PC-9 (cell line): Measurements from ENCODE around the gene THG1L. TPM values are rescaled to one million over a fixed set of nuclear protein-coding genes. Genes with fewer than 3 reads are reported as not detected.
"Not testable (repeated sequence)": the region's sequence is repeated elsewhere in the genome, so short reads cannot be mapped to it uniquely, and the experiment has no call there.

Source experiments
- BruUV-seq: library from RNA; stranded (reverse); fragments of 400-500 nt; replicated peaks from 2 replicates; lab custom pipeline; 2021; lab: Mats Ljungman, UMichigan
- CTCF ChIA-PET: fragments of 300-600 bp; sonication (Branson Sonifier 250); formaldehyde crosslinking; loops from one replicate; lab custom pipeline; 2022; ENCODE audit warnings: antibody characterized with exemption; lab: Charles Lee
- POLR2A ChIA-PET: fragments of 300-600 bp; sonication (Branson Sonifier 250); formaldehyde crosslinking; loops from one replicate; lab custom pipeline; 2022; ENCODE audit warnings: antibody characterized with exemption; ENCODE audit not compliant: unreplicated experiment; lab: Charles Lee
- DNase-seq, 2 experiments: peaks; one replicate each; pipeline versions ENCODE4 v3.0.0 to v3.0.0-alpha.2; 2015 to 2022; ENCODE audit warnings: mixed read lengths in 1 of 2
- H2AFZ ChIP-seq: fragments of 200-600 bp; sonication (generic); 2 replicates; pipeline ENCODE4 v1.8.1; 2017; ENCODE audit warnings: antibody characterized with exemption
- H3F3A ChIP-seq: fragments of 200-600 bp; sonication (generic); 2 replicates; pipeline ENCODE4 v1.8.1; 2017; ENCODE audit warnings: antibody characterized with exemption, mild to moderate bottlenecking, low read depth; ENCODE audit not compliant: insufficient read depth
- H3K27ac ChIP-seq: fragments of 200-600 bp; sonication (generic); 2 replicates; pipeline ENCODE4 v1.6.1; 2016; ENCODE audit warnings: mixed run types
- H3K27me3 ChIP-seq: fragments of 200-600 bp; sonication (generic); 2 replicates; pipeline ENCODE4 v1.6.1; 2016; ENCODE audit warnings: low read depth, mixed run types; ENCODE audit not compliant: insufficient read depth
- H3K36me3 ChIP-seq: fragments of 200-600 bp; sonication (generic); 2 replicates; pipeline ENCODE4 v1.6.1; 2016; ENCODE audit warnings: low read depth, mixed run types
- H3K4me1 ChIP-seq: fragments of 200-600 bp; sonication (generic); replicated peaks from 2 replicates; pipeline ENCODE4 v1.6.1; 2016; ENCODE audit warnings: mixed run types; ENCODE audit not compliant: insufficient read depth
- H3K4me2 ChIP-seq: fragments of 200-600 bp; sonication (generic); 2 replicates; pipeline ENCODE4 v1.6.1; 2017; ENCODE audit warnings: mixed run types
- H3K4me3 ChIP-seq: fragments of 200-600 bp; sonication (generic); 2 replicates; pipeline ENCODE4 v1.6.1; 2016; ENCODE audit warnings: mixed run types
- H3K79me2 ChIP-seq: fragments of 200-600 bp; sonication (generic); 2 replicates; pipeline ENCODE4 v1.6.1; 2017; ENCODE audit warnings: low read depth, mixed run types
- H3K9me2 ChIP-seq: fragments of 200-600 bp; sonication (generic); 2 replicates; pipeline ENCODE4 v1.8.1; 2017; ENCODE audit warnings: mild to moderate bottlenecking; ENCODE audit not compliant: insufficient read depth
- H3K9me3 ChIP-seq: fragments of 200-600 bp; sonication (generic); 2 replicates; pipeline ENCODE4 v1.8.1; 2016; ENCODE audit warnings: low read depth; ENCODE audit not compliant: insufficient read depth
- H4K20me1 ChIP-seq: fragments of 200-600 bp; sonication (generic); 2 replicates; pipeline ENCODE4 v1.8.1; 2017; ENCODE audit not compliant: insufficient read depth
- EZH2 ChIP-seq: fragments of 200-600 bp; sonication (generic); IDR thresholded peaks from 2 replicates; pipeline ENCODE4 v1.8.0; 2017; ENCODE audit warnings: antibody characterized with exemption, low read depth
- intact Hi-C: fragments of 100-400 bp; cut with micrococcal nuclease; formaldehyde crosslinking; loops from one replicate; pipeline ENCODE4 v1.10.0; 2022; ENCODE audit not compliant: unreplicated experiment
- total RNA-seq: library from RNA; stranded (reverse); gene quantifications from 2 replicates; pipeline ENCODE4 v1.2.3, GENCODE V29; 2021
- TF ChIP-seq, protein P1 (sequence below): fragments of 200-600 bp; sonication (generic); conservative IDR thresholded peaks from 2 replicates; pipeline ENCODE4 v1.6.1; 2017; ENCODE audit warnings: mixed run types, antibody characterized with exemption, mild to moderate bottlenecking, moderate library complexity

The THG1L gene
- total RNA-seq, 1 experiment from 2014 or later, result 25.3 TPM

- ChIA-PET POLR2A (no interaction called here), CTCF (no interaction called here)
- H3K27ac ChIP-seq, result no peak overlapping the region
- no peaks in the 10 kb centered on the region for H3F3A ChIP-seq
- H3K36me3 ChIP-seq, result no peaks in the 10 kb centered on the region
- intact Hi-C loops, result no loop called here
- no peaks in the 10 kb centered on the region for H3K9me2 ChIP-seq
- no peak for TF ChIP-seq EZH2
- TF ChIP-seq, protein P1, sequence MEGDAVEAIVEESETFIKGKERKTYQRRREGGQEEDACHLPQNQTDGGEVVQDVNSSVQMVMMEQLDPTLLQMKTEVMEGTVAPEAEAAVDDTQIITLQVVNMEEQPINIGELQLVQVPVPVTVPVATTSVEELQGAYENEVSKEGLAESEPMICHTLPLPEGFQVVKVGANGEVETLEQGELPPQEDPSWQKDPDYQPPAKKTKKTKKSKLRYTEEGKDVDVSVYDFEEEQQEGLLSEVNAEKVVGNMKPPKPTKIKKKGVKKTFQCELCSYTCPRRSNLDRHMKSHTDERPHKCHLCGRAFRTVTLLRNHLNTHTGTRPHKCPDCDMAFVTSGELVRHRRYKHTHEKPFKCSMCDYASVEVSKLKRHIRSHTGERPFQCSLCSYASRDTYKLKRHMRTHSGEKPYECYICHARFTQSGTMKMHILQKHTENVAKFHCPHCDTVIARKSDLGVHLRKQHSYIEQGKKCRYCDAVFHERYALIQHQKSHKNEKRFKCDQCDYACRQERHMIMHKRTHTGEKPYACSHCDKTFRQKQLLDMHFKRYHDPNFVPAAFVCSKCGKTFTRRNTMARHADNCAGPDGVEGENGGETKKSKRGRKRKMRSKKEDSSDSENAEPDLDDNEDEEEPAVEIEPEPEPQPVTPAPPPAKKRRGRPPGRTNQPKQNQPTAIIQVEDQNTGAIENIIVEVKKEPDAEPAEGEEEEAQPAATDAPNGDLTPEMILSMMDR, result no peak
- H3K79me2 ChIP-seq, result no peaks in the 10 kb centered on the region; the same call in 1 of the 2 replicates
- H3K4me2 ChIP-seq, result no peak overlapping the region
- H2AFZ ChIP-seq, result no peak overlapping the region
- H3K4me1 ChIP-seq, result peaks cover 6% of the 10 kb centered on the region; the same call in 1 of the 2 replicates
- H3K4me3 ChIP-seq, result no peak overlapping the region
- H4K20me1 ChIP-seq, result no peaks in the 10 kb centered on the region
- no peaks in the 10 kb centered on the region for H3K9me3 ChIP-seq
- DNase-seq, result peak in 1 of 2 experiments; percentile 10
- BruUV-seq, result no TSS peak
- no peaks in the 10 kb centered on the region for H3K27me3 ChIP-seq
Observed at GRCh38 chr5:157721159-157721558, 10.1 kb upstream of the THG1L start.

DNA sequence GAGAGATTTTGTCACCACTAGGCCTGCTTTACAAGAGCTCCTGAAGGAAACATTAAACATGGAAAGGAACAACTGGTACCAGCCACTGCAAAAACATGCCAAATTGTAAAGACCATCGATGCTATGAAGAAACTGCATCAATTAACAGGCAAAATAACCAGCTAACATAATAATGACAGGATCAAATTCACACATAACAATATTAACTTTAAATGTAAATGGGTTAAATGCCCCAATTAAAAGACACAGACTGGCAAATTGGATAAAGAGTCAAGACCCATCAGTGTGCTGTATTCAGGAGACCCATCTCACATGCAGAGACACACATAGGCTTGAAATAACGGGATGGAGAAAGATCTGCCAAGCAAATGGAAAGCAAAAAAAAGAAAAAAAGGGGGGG, 8.3 kb upstream of the THG1L start:
- H4K20me1 ChIP-seq, POLR2A ChIA-PET, BruUV-seq, CTCF ChIA-PET, H3K27ac ChIP-seq, H3K36me3 ChIP-seq, DNase-seq, H3K9me3 ChIP-seq, H3K4me1 ChIP-seq, H3K27me3 ChIP-seq, H3K4me2 ChIP-seq, H2AFZ ChIP-seq, H3F3A ChIP-seq, H3K9me2 ChIP-seq, H3K4me3 ChIP-seq, H3K79me2 ChIP-seq, intact Hi-C loops: not testable (repeated sequence)

GRCh38 chr5:157726607-157727006, 4.6 kb upstream of the THG1L start:
- H3K27me3 ChIP-seq, H2AFZ ChIP-seq, H4K20me1 ChIP-seq, POLR2A ChIA-PET, H3F3A ChIP-seq, H3K9me2 ChIP-seq, CTCF ChIA-PET, H3K9me3 ChIP-seq, BruUV-seq, H3K27ac ChIP-seq, H3K4me1 ChIP-seq, H3K4me3 ChIP-seq, intact Hi-C loops, DNase-seq, H3K36me3 ChIP-seq, H3K4me2 ChIP-seq: not testable (repeated sequence)
- H3K79me2 ChIP-seq, result peaks cover 11% of the 10 kb centered on the region

DNA sequence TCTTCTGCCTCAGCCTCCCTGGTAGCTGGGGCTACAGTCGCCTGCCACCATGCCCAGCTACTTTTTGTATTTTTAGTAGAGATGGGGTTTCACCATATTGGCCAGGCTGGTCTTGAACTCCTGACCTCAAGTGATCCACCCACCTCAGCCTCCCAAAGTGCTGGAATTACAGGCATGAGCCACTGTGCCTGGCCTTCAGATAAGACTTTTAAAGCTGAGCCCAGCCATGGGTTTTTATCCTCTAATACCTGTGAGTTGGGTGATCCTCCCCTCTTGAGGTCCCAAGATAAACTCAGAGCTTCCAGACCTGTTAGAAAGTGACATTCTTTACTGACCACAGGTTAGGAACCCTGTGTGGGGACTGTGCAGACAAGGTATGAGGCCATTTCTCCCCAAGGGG, 3.4 kb upstream of the THG1L start:
- POLR2A ChIA-PET, result not testable (repeated sequence)

More for the DNA sequence above, 3.4 kb upstream of the THG1L start:
- H3K27me3 ChIP-seq, H3K4me3 ChIP-seq, BruUV-seq, intact Hi-C loops, DNase-seq, H3K36me3 ChIP-seq, H4K20me1 ChIP-seq, H2AFZ ChIP-seq, H3K27ac ChIP-seq, H3K9me2 ChIP-seq, H3K9me3 ChIP-seq, H3K4me1 ChIP-seq, H3K4me2 ChIP-seq, H3F3A ChIP-seq: not testable (repeated sequence)
- CTCF ChIA-PET, result interaction anchor here (0.6 kb wide), 2 partner anchors 206 to 251 kb away, joined by 3 to 4 read pairs; no protein-coding TSS in a partner anchor
- peaks cover 17% of the 10 kb centered on the region for H3K79me2 ChIP-seq
